ENCODE data around the gene CDC123. TPM values are rescaled to one million over a fixed set of nuclear protein-coding genes. Genes with fewer than 3 reads are reported as not detected.

CDC123 gene
- polyA plus RNA-seq, 1 experiment = 138 TPM

DNA sequence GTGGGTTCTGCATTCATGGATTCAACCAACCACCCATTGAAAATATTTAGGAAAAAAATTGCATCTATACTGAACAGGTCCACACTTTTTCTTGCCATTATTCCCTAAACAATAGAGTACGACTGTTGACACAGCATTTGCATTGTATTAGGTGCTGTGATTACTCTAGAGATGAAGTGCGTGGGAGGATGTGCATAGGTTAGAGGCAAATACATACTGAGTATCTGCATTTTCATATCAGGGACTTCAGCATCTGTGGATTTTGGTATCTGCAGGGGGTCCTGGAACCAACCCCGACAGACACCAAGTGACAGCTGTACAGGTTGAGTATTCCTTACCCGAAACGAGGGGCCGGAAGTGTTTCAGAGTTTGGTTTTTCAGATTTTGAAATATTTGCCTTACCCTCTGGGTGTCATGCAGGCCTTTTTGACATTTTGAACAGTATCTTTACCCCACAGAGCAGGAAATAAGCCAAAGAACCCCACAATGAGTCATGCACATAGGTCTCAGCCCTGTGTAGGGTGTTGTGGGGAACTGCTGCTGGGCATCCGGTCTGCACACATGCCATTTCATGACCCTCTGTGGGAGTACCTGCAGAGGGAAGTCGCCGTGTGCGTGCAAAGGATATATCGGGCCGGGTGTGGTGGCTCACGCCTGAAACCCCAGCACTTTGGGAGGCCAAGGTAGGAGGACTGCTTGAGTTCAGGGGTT lies 14.8 kb upstream of the CDC123 start:
- CTCF ChIA-PET = no interaction called here
- H3K9me3 ChIP-seq (ENCODE audit: control insufficient read depth, insufficient read depth, low read length) = no peaks in the 10 kb centered on the region
- H3K27ac ChIP-seq (ENCODE audit: low read depth, low read length) = no peak overlapping the region
- TF ChIP-seq, protein P1, sequence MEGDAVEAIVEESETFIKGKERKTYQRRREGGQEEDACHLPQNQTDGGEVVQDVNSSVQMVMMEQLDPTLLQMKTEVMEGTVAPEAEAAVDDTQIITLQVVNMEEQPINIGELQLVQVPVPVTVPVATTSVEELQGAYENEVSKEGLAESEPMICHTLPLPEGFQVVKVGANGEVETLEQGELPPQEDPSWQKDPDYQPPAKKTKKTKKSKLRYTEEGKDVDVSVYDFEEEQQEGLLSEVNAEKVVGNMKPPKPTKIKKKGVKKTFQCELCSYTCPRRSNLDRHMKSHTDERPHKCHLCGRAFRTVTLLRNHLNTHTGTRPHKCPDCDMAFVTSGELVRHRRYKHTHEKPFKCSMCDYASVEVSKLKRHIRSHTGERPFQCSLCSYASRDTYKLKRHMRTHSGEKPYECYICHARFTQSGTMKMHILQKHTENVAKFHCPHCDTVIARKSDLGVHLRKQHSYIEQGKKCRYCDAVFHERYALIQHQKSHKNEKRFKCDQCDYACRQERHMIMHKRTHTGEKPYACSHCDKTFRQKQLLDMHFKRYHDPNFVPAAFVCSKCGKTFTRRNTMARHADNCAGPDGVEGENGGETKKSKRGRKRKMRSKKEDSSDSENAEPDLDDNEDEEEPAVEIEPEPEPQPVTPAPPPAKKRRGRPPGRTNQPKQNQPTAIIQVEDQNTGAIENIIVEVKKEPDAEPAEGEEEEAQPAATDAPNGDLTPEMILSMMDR (IDR thresholded peaks at IDR 0.05; ENCODE audit: low read depth, low read length) = no peak
- no peak overlapping the region for H3K4me3 ChIP-seq (ENCODE audit: low read depth, low read length)
- DNase-seq (ENCODE audit: low read depth, low spot score) = no peak
- no peaks in the 10 kb centered on the region for H3K27me3 ChIP-seq (ENCODE audit: control insufficient read depth, insufficient read depth, low read length)
- POLR2A ChIA-PET = no interaction called here

DNA sequence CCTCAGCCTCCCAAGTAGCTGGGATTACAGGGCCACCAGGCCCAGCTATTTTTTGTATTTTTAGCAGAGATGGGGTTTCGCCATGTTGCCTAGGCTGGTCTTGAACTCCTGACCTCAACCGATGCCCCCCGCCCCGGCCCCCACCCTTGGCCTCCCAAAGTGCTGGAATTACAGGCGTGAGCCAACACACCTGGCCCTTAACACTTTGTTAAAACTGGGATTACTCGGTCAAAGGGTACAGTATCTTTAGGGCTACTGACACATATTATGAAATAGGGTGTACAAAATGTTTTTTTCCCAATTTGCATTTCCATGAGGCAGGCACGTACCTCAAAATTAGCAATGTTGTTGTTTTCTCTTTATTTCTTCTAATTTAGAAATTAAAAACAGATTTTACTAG lies 11.8 kb upstream of the CDC123 start:
- TF ChIP-seq, protein P1 (IDR thresholded peaks at IDR 0.05; ENCODE audit: low read depth, low read length) = no peak
- no peak for DNase-seq (ENCODE audit: low read depth, low spot score)
- H3K9me3 ChIP-seq (ENCODE audit: control insufficient read depth, insufficient read depth, low read length) = no peaks in the 10 kb centered on the region
- POLR2A ChIA-PET = no interaction called here
- H3K4me3 ChIP-seq (ENCODE audit: low read depth, low read length) = no peak overlapping the region
- no peak overlapping the region for H3K27ac ChIP-seq (ENCODE audit: low read depth, low read length)
- CTCF ChIA-PET = no interaction called here
- no peaks in the 10 kb centered on the region for H3K27me3 ChIP-seq (ENCODE audit: control insufficient read depth, insufficient read depth, low read length)

DNA sequence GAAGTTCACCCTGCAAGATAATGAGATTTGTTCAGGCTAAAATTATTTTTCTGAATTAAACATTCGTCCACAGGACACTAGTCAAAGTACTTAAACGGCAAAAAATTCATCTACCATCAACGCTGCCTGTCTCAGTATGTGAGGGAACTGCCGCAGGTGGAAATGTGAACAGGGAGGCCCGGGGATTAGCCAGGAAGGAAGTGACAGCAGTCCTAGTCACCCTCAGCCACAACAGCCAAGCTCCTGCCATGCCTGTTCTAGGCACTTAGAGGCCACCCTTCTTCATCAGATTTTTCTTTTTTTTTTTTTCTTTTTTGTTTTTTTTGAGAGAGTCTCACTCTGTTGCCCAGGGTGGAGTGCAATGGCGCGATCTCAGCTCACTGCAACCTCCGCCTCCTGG lies 9.7 kb upstream of the CDC123 start:
- TF ChIP-seq, protein P1 (IDR thresholded peaks at IDR 0.05; ENCODE audit: low read depth, low read length) = no peak
- Histone ChIP-seq H3K9me3 (ENCODE audit: control insufficient read depth, insufficient read depth, low read length) (no peaks in the 10 kb centered on the region), H3K27ac (ENCODE audit: low read depth, low read length) (no peak overlapping the region), H3K4me3 (ENCODE audit: low read depth, low read length) (no peak overlapping the region), H3K27me3 (ENCODE audit: control insufficient read depth, insufficient read depth, low read length) (no peaks in the 10 kb centered on the region)
- ChIA-PET POLR2A (no interaction called here), CTCF (no interaction called here)
- no peak for DNase-seq (ENCODE audit: low read depth, low spot score)

DNA sequence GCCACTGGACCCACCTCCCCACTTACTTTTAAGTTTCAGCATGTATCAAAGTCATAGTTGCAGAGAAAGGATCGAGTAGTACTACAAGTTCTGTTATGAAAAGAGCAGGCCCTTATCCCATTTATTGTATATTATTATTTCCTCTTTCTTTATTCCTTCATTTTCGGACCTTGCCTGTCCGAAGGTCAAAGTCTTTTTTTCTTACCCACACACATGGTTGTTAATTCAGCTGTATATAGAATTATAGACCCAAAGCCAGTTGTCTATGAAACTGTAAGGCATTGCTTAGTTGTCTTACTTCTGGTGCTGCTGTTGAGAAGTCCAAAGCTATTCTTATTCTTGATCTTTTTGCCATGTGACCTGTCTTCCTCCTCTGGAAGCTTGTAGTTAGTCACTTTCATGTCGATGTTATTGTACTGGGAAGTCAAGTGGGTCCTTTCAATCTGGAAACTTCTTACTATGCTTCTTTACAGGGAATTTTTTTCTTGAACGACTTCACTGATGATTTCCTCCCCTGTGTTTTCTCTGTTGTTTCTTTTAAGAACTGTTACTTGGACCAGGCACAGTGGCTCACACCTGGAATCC lies 8.6 kb upstream of the CDC123 start:
- Histone ChIP-seq H3K9me3 (ENCODE audit: control insufficient read depth, insufficient read depth, low read length) (no peaks in the 10 kb centered on the region), H3K27me3 (ENCODE audit: control insufficient read depth, insufficient read depth, low read length) (no peaks in the 10 kb centered on the region), H3K27ac (ENCODE audit: low read depth, low read length) (no peak overlapping the region), H3K4me3 (ENCODE audit: low read depth, low read length) (no peak overlapping the region)
- no peak for DNase-seq (ENCODE audit: low read depth, low spot score)
- ChIA-PET POLR2A (no interaction called here), CTCF (no interaction called here)
- TF ChIP-seq, protein P1 (IDR thresholded peaks at IDR 0.05; ENCODE audit: low read depth, low read length) = no peak

DNA sequence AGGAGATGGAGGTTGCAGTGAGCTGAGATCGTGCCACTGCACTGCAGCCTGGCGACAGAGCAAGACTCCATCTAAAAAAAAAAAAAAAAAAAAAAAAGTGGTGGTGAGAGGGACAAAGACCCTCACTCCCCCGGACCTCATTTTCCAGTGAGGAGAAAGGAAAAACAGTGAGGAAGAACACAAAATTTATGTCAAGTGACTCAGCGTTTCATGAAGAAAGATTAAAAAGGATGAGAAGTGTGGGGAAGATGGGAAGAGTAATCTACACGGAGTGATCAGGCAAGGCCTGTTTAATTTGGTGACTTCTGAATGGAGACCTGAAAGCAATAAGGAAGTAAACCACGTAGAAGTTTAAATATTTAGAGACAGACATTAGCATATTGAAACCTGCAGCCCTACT lies 7.3 kb upstream of the CDC123 start:
- POLR2A ChIA-PET = no interaction called here
- TF ChIP-seq, protein P1 (IDR thresholded peaks at IDR 0.05; ENCODE audit: low read depth, low read length) = no peak
- DNase-seq (ENCODE audit: low read depth, low spot score) = no peak

More for the DNA sequence above, 7.3 kb upstream of the CDC123 start:
- no peaks in the 10 kb centered on the region for H3K27me3 ChIP-seq (ENCODE audit: control insufficient read depth, insufficient read depth, low read length)
- H3K27ac ChIP-seq (ENCODE audit: low read depth, low read length) = no peak overlapping the region
- CTCF ChIA-PET = no interaction called here
- no peaks in the 10 kb centered on the region for H3K9me3 ChIP-seq (ENCODE audit: control insufficient read depth, insufficient read depth, low read length)
- H3K4me3 ChIP-seq (ENCODE audit: low read depth, low read length) = no peak overlapping the region
